ENCODE data around the gene DOCK6.

The DOCK6 gene

GRCh38 chr19:11223200-11223599 lies 39.1 kb downstream of the DOCK6 start:
- TF ChIP-seq CTCF (IDR thresholded peaks at IDR 0.05; ENCODE audit: low read depth, low read length), result no peak
- no peak overlapping the region for H3K4me3 ChIP-seq (ENCODE audit: low read depth, low read length)

GRCh38 chr19:11221082-11221598 lies 41.2 kb downstream of the DOCK6 start:
- H3K4me3 ChIP-seq (ENCODE audit: low read depth, low read length), result no peak overlapping the region
- no peak for TF ChIP-seq CTCF (IDR thresholded peaks at IDR 0.05; ENCODE audit: low read depth, low read length)

- H3K4me3 ChIP-seq (ENCODE audit: low read depth, low read length), result no peak overlapping the region
- no peak for TF ChIP-seq CTCF (IDR thresholded peaks at IDR 0.05; ENCODE audit: low read depth, low read length)
Observed at GRCh38 chr19:11214387-11214786, 47.9 kb downstream of the DOCK6 start.

GRCh38 chr19:11210656-11210928 lies 51.7 kb downstream of the DOCK6 start:
- TF ChIP-seq CTCF (IDR thresholded peaks at IDR 0.05; ENCODE audit: low read depth, low read length), result no peak
- H3K4me3 ChIP-seq (ENCODE audit: low read depth, low read length), result no peak overlapping the region

GRCh38 chr19:11209839-11210655 lies 52.3 kb downstream of the DOCK6 start:
- no peak overlapping the region for H3K4me3 ChIP-seq (ENCODE audit: low read depth, low read length)
- TF ChIP-seq CTCF (IDR thresholded peaks at IDR 0.05; ENCODE audit: low read depth, low read length), result no peak

GRCh38 chr19:11208561-11209471 lies 53.5 kb downstream of the DOCK6 start:
- no peak for TF ChIP-seq CTCF (IDR thresholded peaks at IDR 0.05; ENCODE audit: low read depth, low read length)
- H3K4me3 ChIP-seq (ENCODE audit: low read depth, low read length), result no peak overlapping the region
